MCF 10A (cell line): Measurements from ENCODE around the gene FKBP2. TPM values are rescaled to one million over a fixed set of nuclear protein-coding genes. Genes with fewer than 3 reads are reported as not detected.

Source experiments
- BruUV-seq: library from RNA; stranded (reverse); fragments of 400-500 nt; replicated peaks from 2 replicates; lab custom pipeline; 2021; lab: Mats Ljungman, UMichigan
- CTCF ChIA-PET: fragments of 300-600 bp; sonication (Branson Sonifier 250); formaldehyde crosslinking; extraction: SDS; loops from one replicate; lab custom pipeline; 2021; ENCODE audit warnings: antibody characterized with exemption, inconsistent platforms; lab: Yijun Ruan, JAX
- POLR2A ChIA-PET: fragments of 300-600, 350-650 bp; sonication (Branson Sonifier 250); formaldehyde crosslinking; extraction: SDS; loops from one replicate; lab custom pipeline; 2020; ENCODE audit warnings: antibody characterized with exemption, inconsistent platforms; lab: Yijun Ruan, JAX
- DNase-seq: peaks from one replicate; pipeline ENCODE4 v3.0.0-alpha.2; 2018; ENCODE audit not compliant: unreplicated experiment
- H3K27ac Mint-ChIP-seq: one replicate; pipeline ENCODE4 v1.8.0; 2022; ENCODE audit warnings: mild to moderate bottlenecking, low read depth, mixed read lengths; ENCODE audit not compliant: unreplicated experiment
- H3K27me3 Mint-ChIP-seq: one replicate; pipeline ENCODE4 v1.8.0; 2022; ENCODE audit warnings: mixed read lengths; ENCODE audit not compliant: insufficient read depth, unreplicated experiment
- H3K36me3 Mint-ChIP-seq: one replicate; pipeline ENCODE4 v1.8.0; 2022; ENCODE audit warnings: mild to moderate bottlenecking, moderate library complexity, mixed read lengths; ENCODE audit not compliant: insufficient read depth, unreplicated experiment
- H3K4me1 Mint-ChIP-seq: one replicate; pipeline ENCODE4 v1.8.0; 2022; ENCODE audit warnings: mixed read lengths; ENCODE audit not compliant: insufficient read depth, unreplicated experiment
- H3K4me3 Mint-ChIP-seq: one replicate; pipeline ENCODE4 v1.8.0; 2022; ENCODE audit warnings: mild to moderate bottlenecking, moderate library complexity, mixed read lengths; ENCODE audit not compliant: unreplicated experiment
- H3K9me3 Mint-ChIP-seq: one replicate; pipeline ENCODE4 v1.8.0; 2022; ENCODE audit warnings: mixed read lengths; ENCODE audit not compliant: unreplicated experiment
- intact Hi-C: fragments of 100-400 bp; cut with micrococcal nuclease; formaldehyde crosslinking; loops from 2 replicates; pipeline ENCODE4 v1.14.1; 2022
- total RNA-seq: library from RNA; stranded (reverse); gene quantifications from 2 replicates; pipeline ENCODE4 v1.2.3, GENCODE V29; 2022
- TF ChIP-seq, protein P1 (sequence below): fragments of 200-600 bp; IDR thresholded peaks from one replicate; pipeline ENCODE4 v1.8.0; 2022; ENCODE audit warnings: antibody characterized with exemption, mild to moderate bottlenecking; ENCODE audit not compliant: unreplicated experiment

Gene FKBP2
- total RNA-seq, 1 experiment from 2014 or later = 86.0 TPM

- TF ChIP-seq, protein P1, sequence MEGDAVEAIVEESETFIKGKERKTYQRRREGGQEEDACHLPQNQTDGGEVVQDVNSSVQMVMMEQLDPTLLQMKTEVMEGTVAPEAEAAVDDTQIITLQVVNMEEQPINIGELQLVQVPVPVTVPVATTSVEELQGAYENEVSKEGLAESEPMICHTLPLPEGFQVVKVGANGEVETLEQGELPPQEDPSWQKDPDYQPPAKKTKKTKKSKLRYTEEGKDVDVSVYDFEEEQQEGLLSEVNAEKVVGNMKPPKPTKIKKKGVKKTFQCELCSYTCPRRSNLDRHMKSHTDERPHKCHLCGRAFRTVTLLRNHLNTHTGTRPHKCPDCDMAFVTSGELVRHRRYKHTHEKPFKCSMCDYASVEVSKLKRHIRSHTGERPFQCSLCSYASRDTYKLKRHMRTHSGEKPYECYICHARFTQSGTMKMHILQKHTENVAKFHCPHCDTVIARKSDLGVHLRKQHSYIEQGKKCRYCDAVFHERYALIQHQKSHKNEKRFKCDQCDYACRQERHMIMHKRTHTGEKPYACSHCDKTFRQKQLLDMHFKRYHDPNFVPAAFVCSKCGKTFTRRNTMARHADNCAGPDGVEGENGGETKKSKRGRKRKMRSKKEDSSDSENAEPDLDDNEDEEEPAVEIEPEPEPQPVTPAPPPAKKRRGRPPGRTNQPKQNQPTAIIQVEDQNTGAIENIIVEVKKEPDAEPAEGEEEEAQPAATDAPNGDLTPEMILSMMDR = no peak
- Mint-ChIP-seq H3K27me3 (no peaks in the 10 kb centered on the region), H3K4me3 (peak overlapping the region; percentile 77), H3K9me3 (no peaks in the 10 kb centered on the region), H3K27ac (no peak overlapping the region), H3K4me1 (peaks cover 17% of the 10 kb centered on the region), H3K36me3 (peaks cover 11% of the 10 kb centered on the region)
- no TSS peak for BruUV-seq
- no peak for DNase-seq
- intact Hi-C loops = no loop called here
- ChIA-PET POLR2A (interaction anchor here (0.7 to 11.9 kb wide), 7 partner anchors 8 to 258 kb away, joined by 3 to 122 read pairs (median 3); partner anchors contain the start of genes COX8A, FKBP2, PLCB3 and PPP1R14B), CTCF (interaction anchor here (0.7 to 1.7 kb wide), 4 partner anchors 19 to 507 kb away, joined by 3 to 7 read pairs (median 3); partner anchors contain the start of gene PLCB3)
These were observed 8.5 kb upstream of the FKBP2 start for GRCh38 chr11:64232182-64232966.

- peaks cover 17% of the 10 kb centered on the region for H3K36me3 Mint-ChIP-seq
These were observed 8.0 kb upstream of the FKBP2 start for GRCh38 chr11:64232967-64233315.

DNA sequence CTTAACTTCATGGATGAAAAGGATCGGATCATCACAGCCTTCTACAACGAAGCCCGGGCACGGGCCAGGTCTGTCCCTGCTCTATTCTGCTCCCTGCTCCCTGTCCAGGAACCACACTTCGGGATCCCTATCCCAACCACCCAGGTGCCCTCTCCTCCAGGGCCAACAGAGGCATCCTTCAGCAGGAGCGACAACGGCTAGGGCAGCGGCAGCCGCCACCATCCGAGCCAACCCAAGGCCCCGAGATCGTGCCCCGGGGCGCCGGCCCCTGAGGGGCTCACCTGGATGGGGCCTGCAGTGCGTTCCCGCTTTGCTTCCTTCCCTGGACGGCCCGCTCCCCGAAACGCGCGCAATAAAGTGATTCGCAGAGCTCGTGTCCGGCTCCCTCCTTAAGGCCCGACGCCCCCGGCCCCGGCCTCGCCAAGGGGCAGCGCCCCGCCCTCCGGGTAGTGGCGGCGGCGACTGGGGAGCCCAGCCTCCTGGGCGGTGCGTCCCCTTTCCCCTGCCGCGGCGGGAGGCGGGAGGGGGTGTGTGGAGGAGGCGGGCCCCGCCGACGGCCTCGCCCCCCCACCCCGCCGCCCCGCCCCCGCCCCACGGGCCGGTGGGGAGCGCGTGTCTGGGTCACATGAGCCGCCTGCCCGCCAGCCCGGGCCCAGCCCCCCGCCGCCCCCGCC lies 6.8 kb upstream of the FKBP2 start, which contains the start of gene VEGFB:
Gene VEGFB (plus strand): TSS at position 672 of the 674 bp plus-strand sequence. CDS start 250 bp downstream, outside the sequence.
- TF ChIP-seq, protein P1 = no peak
- peak; percentile 58 for DNase-seq
- BruUV-seq = no TSS peak
- H3K36me3 Mint-ChIP-seq = peaks cover 25% of the 10 kb centered on the region
- CTCF ChIA-PET = interaction anchor here (0.8 to 1.7 kb wide), 2 partner anchors 36 to 70 kb away, joined by 3 to 7 read pairs; no protein-coding TSS in a partner anchor
- H3K4me1 Mint-ChIP-seq = peaks cover 17% of the 10 kb centered on the region
- H3K4me3 Mint-ChIP-seq = peak within 1 kb of the TSS; percentile 73
- H3K27ac Mint-ChIP-seq = peak within 1 kb of the TSS; percentile 19
- H3K9me3 Mint-ChIP-seq = no peaks in the 10 kb centered on the region
- POLR2A ChIA-PET = interaction anchor here (11.9 kb wide), 1 partner anchor 10 kb away, joined by 122 read pairs; the partner anchor contains the start of genes FKBP2 and PPP1R14B
- no peaks in the 10 kb centered on the region for H3K27me3 Mint-ChIP-seq
- intact Hi-C loops = no loop called here

More at GRCh38 chr11:64232967-64233315, 8.0 kb upstream of the FKBP2 start:
- Mint-ChIP-seq H3K4me3 (peak overlapping the region; percentile 77), H3K9me3 (no peaks in the 10 kb centered on the region), H3K27me3 (no peaks in the 10 kb centered on the region), H3K4me1 (peaks cover 17% of the 10 kb centered on the region), H3K27ac (peak overlapping the region; percentile 19)
- TF ChIP-seq, protein P1 = no peak
- CTCF ChIA-PET = interaction anchor here (0.6 to 1.7 kb wide), 5 partner anchors 18 to 508 kb away, joined by 3 to 7 read pairs (median 3); partner anchors contain the start of gene PLCB3
- no peak for DNase-seq
- no TSS peak for BruUV-seq
- intact Hi-C loops = no loop called here
- POLR2A ChIA-PET = interaction anchor here (0.7 to 11.9 kb wide), 3 partner anchors 9 to 36 kb away, joined by 3 to 122 read pairs (median 5); partner anchors contain the start of genes FKBP2 and PPP1R14B
